Choroid plexus epithelial cell (primary cell): ENCODE data around the gene TMEM108.
"Not testable (repeated sequence)": the region's sequence is repeated elsewhere in the genome, so short reads cannot be mapped to it uniquely, and the experiment has no call there.

Experiments
- DNase-seq: peaks from one replicate; pipeline ENCODE4 v3.0.0-alpha.2; 2010; ENCODE audit warnings: low read depth
- H3K4me3 ChIP-seq: 2 replicates; pipeline ENCODE4 v1.5.1; 2011; ENCODE audit warnings: low read depth, mild to moderate bottlenecking, control low read depth, low read length, moderate library complexity
- CTCF ChIP-seq: conservative IDR thresholded peaks from 2 replicates; pipeline ENCODE4 v1.5.1; 2011; ENCODE audit warnings: low read depth, mild to moderate bottlenecking, control low read depth, inconsistent platforms, low read length, moderate library complexity

TMEM108 gene

DNA sequence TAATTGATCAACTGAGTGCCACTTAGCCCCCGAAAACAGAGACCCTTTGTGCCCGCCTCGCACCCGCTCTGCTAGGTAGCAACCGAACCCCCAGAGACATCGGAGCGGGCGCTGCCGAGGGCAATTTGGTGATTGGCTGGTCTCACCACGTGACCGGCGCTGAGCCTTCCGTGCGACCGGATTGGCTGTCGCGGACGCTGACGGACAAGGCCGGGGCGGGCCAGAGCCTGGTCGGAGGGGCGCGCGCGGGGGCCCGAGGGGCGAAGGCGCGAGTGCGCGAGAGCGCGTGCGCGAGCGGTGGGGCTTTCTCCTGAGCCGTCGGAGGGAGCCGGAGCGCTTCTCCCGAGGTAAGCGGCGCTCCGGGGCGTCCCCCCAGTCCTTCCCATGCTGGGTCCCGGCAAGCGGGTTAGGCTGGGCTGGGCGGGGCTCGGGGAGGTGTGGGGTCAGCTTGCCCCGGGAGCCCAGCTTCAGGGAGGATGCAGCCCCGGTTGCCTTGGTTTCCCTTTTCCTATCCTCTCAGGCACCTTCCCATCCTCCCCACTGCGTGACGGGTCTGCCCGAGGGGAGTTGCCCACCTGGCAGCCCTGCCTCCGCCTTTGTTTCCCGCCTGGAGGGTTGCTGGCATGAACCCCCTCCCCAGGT lies at the start of gene TMEM108:
Gene TMEM108 (plus strand): TSS at position 303 of the 642 bp plus-strand sequence.
- no peak for TF ChIP-seq CTCF
- peak within 1 kb of the TSS; percentile 56 for H3K4me3 ChIP-seq
- peak; percentile 55 for DNase-seq

- H3K4me3 ChIP-seq = no peak overlapping the region
- TF ChIP-seq CTCF = no peak
- DNase-seq = no peak
Measured at GRCh38 chr3:132995971-132996370, 42.2 kb upstream of the TMEM108 start.

DNA sequence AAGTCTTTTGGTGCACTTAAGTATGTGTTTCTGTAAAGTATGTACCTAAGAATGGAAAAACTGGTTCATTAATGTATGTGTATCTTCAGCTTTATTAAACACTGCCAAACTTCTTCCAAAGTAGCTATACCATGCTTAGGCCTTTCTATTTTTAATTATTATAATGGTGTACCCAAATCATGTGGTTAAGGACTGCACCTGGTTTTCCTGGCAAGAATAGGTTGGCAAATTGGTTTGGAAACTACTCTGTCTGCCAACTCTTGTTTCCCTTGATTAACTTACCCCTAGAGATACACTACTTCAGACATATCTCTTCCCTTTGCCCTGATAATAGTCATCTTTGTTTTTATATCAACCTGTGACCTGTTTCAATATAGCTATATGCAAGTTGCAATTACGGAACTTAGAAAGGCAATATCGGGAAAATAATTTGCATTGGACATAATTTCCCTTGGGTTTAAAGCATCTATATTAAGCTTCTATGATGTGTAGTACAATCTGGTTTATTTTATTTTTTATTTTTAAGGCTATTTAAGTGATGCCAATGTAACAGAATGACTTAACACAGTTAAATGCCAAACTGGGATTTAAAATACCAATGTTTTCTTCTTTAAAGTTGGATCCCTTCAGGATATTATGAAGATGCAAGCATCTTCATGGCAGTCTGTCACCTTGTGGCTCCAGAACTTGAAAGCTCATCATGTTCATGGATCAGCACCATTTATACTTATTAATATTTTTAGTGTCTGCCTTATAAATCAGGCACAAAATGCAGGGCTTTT lies 40.6 kb upstream of the TMEM108 start:
- no peak overlapping the region for H3K4me3 ChIP-seq
- no peak for TF ChIP-seq CTCF
- DNase-seq = no peak

DNA sequence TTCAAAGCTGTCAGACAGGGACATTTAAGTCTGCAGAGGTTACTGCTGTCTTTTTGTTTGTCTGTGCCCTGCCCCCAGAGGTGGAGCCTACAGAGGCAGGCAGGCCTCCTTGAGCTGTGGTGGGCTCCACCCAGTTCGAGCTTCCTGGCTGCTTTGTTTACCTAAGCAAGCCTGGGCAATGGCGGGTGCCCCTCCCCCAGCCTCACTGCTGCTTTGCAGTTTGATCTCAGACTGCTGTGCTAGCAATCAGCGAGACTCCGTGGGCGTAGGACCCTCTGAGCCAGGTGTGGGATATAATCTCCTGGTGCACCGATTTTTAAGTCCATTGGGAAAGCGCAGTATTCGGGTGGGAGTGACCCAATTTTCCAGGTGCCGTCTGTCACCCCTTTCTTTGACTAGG lies 33.2 kb upstream of the TMEM108 start:
- not testable (repeated sequence) for H3K4me3 ChIP-seq, DNase-seq

GRCh38 chr3:133007601-133008000 lies 30.6 kb upstream of the TMEM108 start:
- no peak for DNase-seq
- H3K4me3 ChIP-seq = no peak overlapping the region
- TF ChIP-seq CTCF = no peak

GRCh38 chr3:133014325-133014724 lies 23.9 kb upstream of the TMEM108 start:
- no peak overlapping the region for H3K4me3 ChIP-seq
- no peak for DNase-seq
- no peak for TF ChIP-seq CTCF

- not testable (repeated sequence) for H3K4me3 ChIP-seq, DNase-seq
Measured at GRCh38 chr3:133015573-133015972, 22.6 kb upstream of the TMEM108 start.

DNA sequence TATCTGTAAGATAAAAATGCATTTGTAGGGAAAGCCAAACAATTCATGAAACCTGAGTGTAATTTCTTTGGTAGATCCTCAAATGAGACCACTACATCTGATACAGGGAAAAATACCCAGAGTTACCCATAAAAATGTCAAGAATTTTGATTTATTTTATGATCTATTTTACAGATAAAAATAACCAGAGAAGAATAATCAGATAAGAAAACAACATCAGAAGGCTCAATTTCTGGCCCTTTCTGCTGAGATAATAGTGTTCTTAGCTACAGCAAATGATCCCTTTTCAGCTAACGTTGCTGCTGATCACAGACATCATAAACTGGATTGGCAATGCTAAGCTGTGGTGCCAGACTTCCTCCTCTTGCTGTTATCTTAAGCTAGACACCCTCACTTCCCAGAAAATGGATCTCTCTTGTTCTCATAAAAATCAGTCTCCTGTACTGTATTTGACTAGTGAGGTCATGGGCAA lies 21.3 kb upstream of the TMEM108 start:
- TF ChIP-seq CTCF = no peak
- no peak overlapping the region for H3K4me3 ChIP-seq
- DNase-seq = no peak
